GM10266 (cell line): ENCODE results near the gene PRIMPOL.

ENCODE experiments used
- DNase-seq: peaks from one replicate; pipeline ENCODE4 v3.0.0; 2012; ENCODE audit errors: extremely low spot score
- TF ChIP-seq, protein P1 (sequence below): IDR thresholded peaks from 2 replicates; pipeline ENCODE4 v1.5.1; 2012; ENCODE audit warnings: mild to moderate bottlenecking, low read depth; ENCODE audit not compliant: control insufficient read depth, insufficient read depth; ENCODE audit errors: missing control alignments

The PRIMPOL gene

DNA sequence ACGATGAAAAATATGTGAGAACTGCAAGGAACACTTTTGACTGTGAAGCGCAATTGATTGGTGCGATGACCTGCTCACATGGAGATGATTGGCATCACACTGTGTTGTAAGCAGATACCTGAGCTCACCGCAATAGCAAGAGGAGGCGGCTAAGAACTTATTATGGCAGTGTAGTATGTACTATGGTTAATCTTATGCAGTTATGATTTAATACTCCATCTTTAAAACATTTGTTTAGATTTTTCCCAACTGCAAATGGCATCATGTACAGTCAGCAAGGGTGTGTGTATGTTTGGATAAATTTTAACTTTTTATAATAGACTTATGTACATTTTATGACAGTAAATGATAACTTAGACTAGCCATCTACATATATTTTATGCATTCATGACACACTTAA lies 25.5 kb downstream of the PRIMPOL start:
- TF ChIP-seq, protein P1, sequence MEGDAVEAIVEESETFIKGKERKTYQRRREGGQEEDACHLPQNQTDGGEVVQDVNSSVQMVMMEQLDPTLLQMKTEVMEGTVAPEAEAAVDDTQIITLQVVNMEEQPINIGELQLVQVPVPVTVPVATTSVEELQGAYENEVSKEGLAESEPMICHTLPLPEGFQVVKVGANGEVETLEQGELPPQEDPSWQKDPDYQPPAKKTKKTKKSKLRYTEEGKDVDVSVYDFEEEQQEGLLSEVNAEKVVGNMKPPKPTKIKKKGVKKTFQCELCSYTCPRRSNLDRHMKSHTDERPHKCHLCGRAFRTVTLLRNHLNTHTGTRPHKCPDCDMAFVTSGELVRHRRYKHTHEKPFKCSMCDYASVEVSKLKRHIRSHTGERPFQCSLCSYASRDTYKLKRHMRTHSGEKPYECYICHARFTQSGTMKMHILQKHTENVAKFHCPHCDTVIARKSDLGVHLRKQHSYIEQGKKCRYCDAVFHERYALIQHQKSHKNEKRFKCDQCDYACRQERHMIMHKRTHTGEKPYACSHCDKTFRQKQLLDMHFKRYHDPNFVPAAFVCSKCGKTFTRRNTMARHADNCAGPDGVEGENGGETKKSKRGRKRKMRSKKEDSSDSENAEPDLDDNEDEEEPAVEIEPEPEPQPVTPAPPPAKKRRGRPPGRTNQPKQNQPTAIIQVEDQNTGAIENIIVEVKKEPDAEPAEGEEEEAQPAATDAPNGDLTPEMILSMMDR: no peak
- no peak for DNase-seq

DNA sequence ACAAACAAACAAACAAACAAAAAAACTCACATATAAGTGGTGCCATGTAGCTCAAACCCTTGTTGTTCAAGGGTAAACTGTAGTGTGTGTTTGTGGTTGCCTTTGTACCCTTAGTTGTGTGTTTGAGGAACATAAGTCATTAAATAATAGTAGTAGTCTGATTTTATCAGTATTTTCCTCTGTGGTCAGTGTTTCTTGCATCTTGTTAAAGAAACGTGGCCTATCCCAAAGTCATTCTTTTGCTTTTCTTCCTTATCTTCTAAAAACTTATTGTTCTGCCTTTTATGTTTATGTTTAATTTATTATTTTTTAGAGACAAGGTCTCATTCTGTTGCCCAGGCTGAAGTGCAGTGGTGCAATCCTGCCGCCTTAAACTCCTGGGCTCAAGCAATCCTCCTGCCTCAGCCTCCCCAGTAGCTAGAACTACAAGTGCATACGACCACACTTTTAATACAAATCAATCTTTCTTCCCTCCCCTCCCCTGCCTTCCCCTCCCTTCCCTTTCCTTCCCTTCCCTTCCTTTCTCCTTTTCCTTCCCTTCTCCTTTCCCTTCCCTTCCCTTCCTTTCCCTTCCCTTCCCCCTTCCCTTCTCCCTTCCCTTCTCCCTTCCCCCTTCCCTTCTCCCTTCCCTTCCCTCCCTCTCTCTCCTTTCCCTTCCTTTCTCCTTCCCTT lies 26.4 kb downstream of the PRIMPOL start:
- TF ChIP-seq, protein P1: no peak
- DNase-seq: no peak

DNA sequence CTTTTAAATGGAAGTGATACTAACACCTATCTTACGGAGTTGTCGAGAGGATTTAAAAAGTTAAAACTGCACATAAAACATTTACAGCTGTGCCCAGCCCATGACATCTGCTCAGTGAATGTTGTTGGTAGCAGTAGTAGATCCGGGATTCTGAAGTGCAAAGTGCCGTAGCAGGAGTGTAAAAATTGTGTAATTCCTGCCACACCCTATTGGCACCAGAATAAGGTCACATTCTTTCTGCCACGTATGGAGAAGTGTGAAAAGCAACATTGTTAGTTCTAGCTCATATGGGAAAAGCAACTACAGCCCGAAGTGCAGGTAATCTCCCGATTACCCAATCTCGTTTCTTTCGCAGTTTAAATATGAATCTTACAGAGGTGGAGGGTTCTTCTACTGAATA lies 31.2 kb downstream of the PRIMPOL start:
- TF ChIP-seq, protein P1: no peak
- no peak for DNase-seq

DNA sequence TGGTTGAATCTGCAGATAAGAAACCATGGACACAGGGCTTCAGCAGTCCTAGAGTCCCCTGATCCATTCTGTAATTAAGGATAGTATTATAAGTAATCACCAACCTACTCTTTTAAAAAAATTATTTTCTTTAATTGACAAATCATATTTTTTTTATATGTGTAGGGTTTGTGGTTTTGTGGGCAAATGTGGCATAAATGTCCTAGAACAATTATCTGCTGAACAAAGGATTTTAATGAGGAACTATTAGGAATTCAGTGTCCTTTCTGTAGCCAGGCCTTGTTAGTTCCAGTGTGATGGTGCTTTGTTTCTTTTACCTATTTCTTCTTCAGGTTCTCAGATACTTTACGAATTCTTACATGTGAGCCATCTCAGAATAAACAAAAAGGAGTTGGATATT lies 32.4 kb downstream of the PRIMPOL start:
- TF ChIP-seq, protein P1: no peak
- no peak for DNase-seq

DNA sequence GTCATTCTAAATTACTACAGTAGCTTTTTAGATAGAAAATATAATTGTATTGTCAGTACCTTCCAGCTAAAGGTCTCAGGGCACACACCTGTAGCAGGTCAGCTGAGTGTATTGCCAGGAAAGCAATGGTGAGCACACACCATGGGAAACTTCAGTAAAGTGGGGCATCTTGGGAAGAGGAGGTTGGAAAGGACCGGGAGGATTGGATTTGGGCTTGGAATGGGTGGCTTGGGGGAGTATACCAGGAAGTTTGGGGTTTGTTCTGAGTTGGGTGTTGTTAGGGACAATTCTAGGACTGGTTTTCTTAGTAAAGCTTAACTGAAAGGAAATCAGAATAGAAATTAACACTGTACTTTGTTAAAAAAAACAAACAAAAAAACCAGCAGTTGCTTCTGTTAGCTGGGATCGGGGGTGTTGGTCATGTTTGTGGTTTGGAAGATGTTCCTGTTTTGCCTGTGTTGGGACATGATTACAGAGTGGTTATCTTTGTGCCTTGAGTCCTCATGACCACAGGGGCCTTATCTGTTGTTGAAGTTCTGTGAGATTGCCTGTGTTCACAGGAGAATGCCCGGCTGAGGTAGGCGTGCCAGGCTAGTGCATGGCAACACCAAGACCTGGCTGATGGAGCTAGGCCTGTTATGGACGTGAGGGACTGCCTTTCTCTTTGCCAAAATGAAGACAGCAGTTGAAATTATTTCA lies 35.1 kb downstream of the PRIMPOL start:
- TF ChIP-seq, protein P1: no peak
- DNase-seq: no peak

DNA sequence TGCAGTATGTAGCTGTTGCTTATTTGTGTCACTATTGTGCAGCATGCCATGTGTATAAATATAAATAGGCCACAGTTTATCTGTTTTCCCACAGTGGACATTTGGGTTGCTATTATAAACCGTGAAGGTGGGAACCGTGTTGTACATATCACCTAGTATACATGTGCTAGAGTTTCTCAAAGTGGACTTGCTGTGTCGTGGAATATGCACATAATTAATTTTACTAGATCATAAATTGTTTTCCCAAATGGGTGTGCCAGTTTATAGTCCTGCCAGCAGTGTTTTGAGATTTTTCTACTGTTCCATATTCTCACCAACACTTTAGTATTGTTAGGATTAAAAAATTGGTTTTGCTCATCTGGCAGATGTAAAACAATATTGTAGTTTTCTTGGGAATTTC lies 38.5 kb downstream of the PRIMPOL start:
- no peak for DNase-seq

More for the DNA sequence above, 38.5 kb downstream of the PRIMPOL start:
- TF ChIP-seq, protein P1: no peak
